Osteocyte (in vitro differentiated cells): ENCODE measurements around the gene ARID5B. TPM values are rescaled to one million over a fixed set of nuclear protein-coding genes. Genes with fewer than 3 reads are reported as not detected.

ENCODE experiments used
- DNase-seq: peaks from one replicate; pipeline ENCODE4 v3.0.0; 2021; ENCODE audit warnings: mixed read lengths; ENCODE audit not compliant: unreplicated experiment; ENCODE audit errors: extremely low spot score
- H3K27ac Mint-ChIP-seq: one replicate; pipeline ENCODE4 v1.8.0; 2021; ENCODE audit warnings: mild to moderate bottlenecking, mixed read lengths; ENCODE audit not compliant: unreplicated experiment
- H3K27me3 Mint-ChIP-seq: one replicate; pipeline ENCODE4 v1.8.0; 2021; ENCODE audit warnings: mixed read lengths; ENCODE audit not compliant: unreplicated experiment
- H3K36me3 Mint-ChIP-seq: one replicate; pipeline ENCODE4 v1.8.0; 2021; ENCODE audit warnings: mixed read lengths; ENCODE audit not compliant: unreplicated experiment
- H3K4me1 Mint-ChIP-seq: one replicate; pipeline ENCODE4 v1.8.0; 2021; ENCODE audit warnings: mixed read lengths; ENCODE audit not compliant: unreplicated experiment
- H3K4me3 Mint-ChIP-seq: one replicate; pipeline ENCODE4 v1.8.0; 2021; ENCODE audit warnings: mild to moderate bottlenecking, moderate library complexity, mixed read lengths; ENCODE audit not compliant: unreplicated experiment
- H3K9me3 Mint-ChIP-seq: one replicate; pipeline ENCODE4 v1.8.0; 2021; ENCODE audit warnings: mixed read lengths; ENCODE audit not compliant: unreplicated experiment
- total RNA-seq: library from RNA; stranded (reverse); gene quantifications from 2 replicates; pipeline ENCODE4 v1.2.1, GENCODE V29; 2021
- TF ChIP-seq, protein P1 (sequence below): fragments of 200-600 bp; sonication (generic); IDR thresholded peaks from 2 replicates; pipeline ENCODE4 v1.5.0; 2021; ENCODE audit warnings: antibody characterized with exemption, mild to moderate bottlenecking, moderate library complexity

The ARID5B gene
- total RNA-seq, 1 donor from 2014 or later = 89.4 TPM

DNA sequence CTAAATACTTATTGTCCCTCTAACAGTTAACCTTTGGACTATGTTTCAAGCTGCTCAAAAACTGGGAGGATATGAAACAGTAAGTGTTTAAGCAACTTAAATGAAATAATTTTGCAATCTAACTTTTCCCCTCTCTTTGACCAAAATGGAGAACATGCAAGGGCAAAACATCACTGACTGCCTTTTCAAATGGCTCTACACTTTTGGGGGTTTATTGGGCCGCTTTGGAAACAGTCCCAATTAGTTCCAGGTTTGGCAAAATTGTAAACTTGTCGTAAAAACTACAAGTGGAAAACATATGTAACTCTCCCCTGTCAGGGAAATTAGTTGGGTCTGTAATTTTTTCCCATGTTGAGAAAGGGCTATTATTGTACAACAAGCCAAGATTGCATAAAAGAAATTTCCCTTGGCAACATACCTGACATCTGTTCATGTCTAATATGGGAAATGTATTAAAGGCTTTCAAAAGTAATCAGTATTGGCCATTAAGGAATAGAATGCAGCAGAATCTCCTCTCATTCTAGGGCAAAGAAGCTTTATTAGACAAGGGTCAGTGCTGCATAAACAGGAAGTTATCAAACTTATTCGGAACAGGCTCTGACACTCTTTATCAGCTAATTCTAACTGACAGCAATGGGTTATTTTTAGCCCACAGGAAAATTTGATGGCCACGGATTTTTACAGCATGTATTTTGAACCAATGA lies 157.9 kb downstream of the ARID5B start:
- peak overlapping the region; percentile 67 for H3K27ac Mint-ChIP-seq
- peaks cover 5% of the 10 kb centered on the region for H3K9me3 Mint-ChIP-seq
- TF ChIP-seq, protein P1, sequence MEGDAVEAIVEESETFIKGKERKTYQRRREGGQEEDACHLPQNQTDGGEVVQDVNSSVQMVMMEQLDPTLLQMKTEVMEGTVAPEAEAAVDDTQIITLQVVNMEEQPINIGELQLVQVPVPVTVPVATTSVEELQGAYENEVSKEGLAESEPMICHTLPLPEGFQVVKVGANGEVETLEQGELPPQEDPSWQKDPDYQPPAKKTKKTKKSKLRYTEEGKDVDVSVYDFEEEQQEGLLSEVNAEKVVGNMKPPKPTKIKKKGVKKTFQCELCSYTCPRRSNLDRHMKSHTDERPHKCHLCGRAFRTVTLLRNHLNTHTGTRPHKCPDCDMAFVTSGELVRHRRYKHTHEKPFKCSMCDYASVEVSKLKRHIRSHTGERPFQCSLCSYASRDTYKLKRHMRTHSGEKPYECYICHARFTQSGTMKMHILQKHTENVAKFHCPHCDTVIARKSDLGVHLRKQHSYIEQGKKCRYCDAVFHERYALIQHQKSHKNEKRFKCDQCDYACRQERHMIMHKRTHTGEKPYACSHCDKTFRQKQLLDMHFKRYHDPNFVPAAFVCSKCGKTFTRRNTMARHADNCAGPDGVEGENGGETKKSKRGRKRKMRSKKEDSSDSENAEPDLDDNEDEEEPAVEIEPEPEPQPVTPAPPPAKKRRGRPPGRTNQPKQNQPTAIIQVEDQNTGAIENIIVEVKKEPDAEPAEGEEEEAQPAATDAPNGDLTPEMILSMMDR = no peak
- peaks cover 94% of the 10 kb centered on the region for H3K4me1 Mint-ChIP-seq
- H3K27me3 Mint-ChIP-seq = no peaks in the 10 kb centered on the region
- no peak for DNase-seq
- H3K4me3 Mint-ChIP-seq = peak overlapping the region; percentile 23
- H3K36me3 Mint-ChIP-seq = peaks cover 81% of the 10 kb centered on the region

DNA sequence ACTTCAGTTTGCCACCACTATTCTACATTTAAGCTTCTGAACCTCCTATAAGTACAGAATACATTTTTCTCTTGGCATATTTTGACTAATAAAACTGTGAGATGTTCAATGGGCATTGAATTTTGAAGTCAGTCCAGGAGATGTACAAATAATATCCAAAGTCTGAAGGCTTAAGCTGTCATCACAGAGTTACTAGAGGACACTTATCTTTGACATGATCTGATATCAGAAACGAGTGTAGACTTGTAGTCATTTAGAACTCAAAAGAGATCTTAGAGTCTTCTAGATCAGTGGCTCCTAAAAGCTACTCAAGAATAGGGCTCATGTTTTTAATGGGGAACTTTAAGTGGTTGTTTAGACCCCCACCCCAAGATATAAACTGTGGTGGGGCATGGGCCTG lies 160.5 kb downstream of the ARID5B start:
- no peaks in the 10 kb centered on the region for H3K27me3 Mint-ChIP-seq
- peaks cover 5% of the 10 kb centered on the region for H3K9me3 Mint-ChIP-seq
- H3K36me3 Mint-ChIP-seq = peaks cover 90% of the 10 kb centered on the region
- no peak overlapping the region for H3K4me3 Mint-ChIP-seq
- TF ChIP-seq, protein P1 = no peak
- H3K4me1 Mint-ChIP-seq = peaks cover 70% of the 10 kb centered on the region
- no peak for DNase-seq
- peak overlapping the region; percentile 80 for H3K27ac Mint-ChIP-seq

DNA sequence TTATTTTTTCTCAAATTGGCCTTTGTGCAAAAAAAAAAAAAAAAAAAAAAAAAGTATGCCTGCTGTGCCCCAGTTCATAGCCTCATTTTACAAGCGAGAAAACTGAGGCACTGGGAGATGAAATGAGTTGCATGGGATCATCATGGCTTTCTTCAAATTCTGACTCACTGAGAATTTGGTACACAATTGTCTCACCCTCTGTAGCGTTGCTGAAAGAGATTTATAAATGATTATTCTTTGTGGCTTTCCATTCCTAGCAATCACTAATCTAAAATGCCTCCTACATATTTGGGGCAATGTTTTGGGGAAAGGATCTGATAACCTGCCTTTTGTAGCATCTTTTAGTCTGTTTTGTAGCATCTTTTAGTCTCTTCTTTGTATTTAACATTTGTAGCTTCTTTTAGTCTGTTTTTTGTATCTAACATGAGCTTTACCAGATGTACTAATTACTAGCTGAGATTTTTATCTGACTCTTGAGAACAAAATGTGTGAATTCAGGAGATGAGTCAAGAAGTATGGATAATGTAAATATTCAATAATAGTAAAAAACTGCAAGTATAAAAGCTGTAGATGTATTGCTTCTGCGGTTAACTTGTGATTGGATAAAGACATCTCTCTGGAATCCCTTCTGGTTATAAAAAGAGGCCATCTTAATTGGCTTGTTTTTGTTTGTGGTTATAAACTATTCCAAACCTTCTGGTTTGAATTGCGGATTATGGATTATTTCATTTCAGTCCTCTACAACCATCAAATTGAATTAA lies 161.4 kb downstream of the ARID5B start:
- H3K4me1 Mint-ChIP-seq = peaks cover 63% of the 10 kb centered on the region
- H3K27ac Mint-ChIP-seq = peak overlapping the region; percentile 80
- peaks cover 81% of the 10 kb centered on the region for H3K36me3 Mint-ChIP-seq
- DNase-seq = no peak
- H3K4me3 Mint-ChIP-seq = no peak overlapping the region
- H3K9me3 Mint-ChIP-seq = peaks cover 5% of the 10 kb centered on the region
- TF ChIP-seq, protein P1 = no peak
- H3K27me3 Mint-ChIP-seq = no peaks in the 10 kb centered on the region

DNA sequence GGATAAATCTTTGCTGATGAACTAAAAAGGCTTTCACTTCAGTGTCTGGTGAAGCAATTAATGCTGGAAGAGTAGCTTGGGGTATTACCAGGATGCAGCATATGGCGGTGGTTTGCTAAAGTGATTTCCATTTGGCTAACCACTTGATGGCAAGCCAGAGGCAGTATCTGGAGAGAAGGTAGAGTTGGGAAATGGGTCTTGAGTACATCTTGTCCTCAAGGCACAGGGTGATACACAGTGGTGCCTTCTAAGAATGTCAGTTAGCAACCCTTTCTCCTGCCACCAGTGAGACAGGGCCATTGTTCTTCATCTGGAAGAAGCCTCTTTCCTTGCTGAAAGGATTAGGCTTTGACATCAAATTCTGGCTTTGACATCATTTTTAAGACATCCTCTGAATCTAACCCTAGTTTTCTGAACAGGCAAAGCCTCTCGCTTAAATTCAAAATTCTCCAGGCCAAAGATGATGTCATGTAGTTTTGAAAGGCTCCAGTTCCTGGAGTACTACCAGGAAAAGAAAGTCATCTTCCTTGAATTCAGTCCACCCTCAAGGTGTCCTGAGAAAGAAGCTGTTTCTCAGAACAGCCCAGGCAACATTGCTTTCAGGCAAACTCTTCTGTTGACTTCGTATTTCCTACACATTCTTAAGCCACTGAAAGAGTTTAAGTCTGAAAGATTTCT lies 162.4 kb downstream of the ARID5B start:
- TF ChIP-seq, protein P1 = no peak
- H3K27ac Mint-ChIP-seq = peak overlapping the region; percentile 80
- no peaks in the 10 kb centered on the region for H3K27me3 Mint-ChIP-seq
- DNase-seq = no peak
- H3K9me3 Mint-ChIP-seq = peaks cover 5% of the 10 kb centered on the region
- H3K4me3 Mint-ChIP-seq = no peak overlapping the region
- peaks cover 60% of the 10 kb centered on the region for H3K4me1 Mint-ChIP-seq
- peaks cover 75% of the 10 kb centered on the region for H3K36me3 Mint-ChIP-seq

DNA sequence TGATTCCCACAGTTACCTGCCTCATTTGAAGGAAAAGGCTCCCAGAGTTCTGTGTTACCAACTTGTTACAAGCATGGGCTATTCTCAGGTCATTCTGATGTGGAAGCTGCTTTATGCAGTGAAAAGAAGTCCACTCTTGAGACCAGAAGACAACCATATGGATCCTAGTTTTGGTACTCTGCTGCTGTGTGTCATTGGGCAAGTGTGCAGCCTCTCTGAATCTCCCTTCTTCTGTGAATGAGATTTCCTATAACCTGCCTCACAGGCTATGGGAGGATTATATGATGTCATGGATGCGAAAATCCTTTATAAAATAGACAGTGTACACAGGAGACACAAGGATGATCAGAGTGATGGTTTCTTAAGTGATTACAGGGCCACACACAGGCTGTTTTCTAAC lies 166.1 kb downstream of the ARID5B start:
- Mint-ChIP-seq H3K27me3 (no peaks in the 10 kb centered on the region), H3K4me3 (no peak overlapping the region), H3K9me3 (no peaks in the 10 kb centered on the region), H3K36me3 (peaks cover 72% of the 10 kb centered on the region), H3K4me1 (peaks cover 51% of the 10 kb centered on the region), H3K27ac (peak overlapping the region; percentile 27)
- TF ChIP-seq, protein P1 = no peak
- DNase-seq = no peak
